ENCODE results near the gene MPV17L2. TPM values are rescaled to one million over a fixed set of nuclear protein-coding genes. Genes with fewer than 3 reads are reported as not detected.
"Not testable (repeated sequence)": the region's sequence is repeated elsewhere in the genome, so short reads cannot be mapped to it uniquely, and the experiment has no call there.

MPV17L2 gene
- total RNA-seq, 1 donor from 2014 or later, result 50.1 TPM

DNA sequence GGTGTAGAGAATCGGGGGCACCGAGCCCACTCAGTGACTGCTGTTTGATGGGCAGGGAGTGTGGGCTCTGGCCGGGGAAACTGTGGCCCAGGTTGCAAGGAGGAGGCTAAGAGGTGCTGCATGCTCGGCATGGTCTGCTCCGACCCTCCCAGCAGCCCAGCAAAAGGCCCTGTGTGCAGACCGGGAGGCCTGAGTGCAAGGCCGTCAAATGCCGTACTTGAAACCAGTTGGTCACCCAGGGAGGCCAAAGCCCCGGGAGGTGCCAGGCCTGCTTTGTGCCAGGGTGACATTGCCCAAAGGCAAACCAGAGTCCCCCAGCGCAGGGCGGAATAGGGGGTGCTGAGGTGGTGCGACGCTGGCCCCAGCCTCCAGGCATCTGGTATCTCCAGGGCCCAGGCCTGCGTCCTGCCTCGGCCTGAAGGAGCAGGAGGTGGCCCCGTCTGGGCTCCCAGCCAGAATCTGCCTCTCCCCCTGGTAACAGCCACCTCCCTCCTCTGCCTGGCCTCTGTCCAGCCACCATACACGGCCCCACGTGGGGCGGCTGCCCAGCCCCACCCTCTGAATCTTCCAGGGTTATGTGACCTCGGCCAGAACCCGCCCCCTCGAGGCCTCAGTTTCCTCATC lies 36.1 kb upstream of the MPV17L2 start:
- H3K4me3 ChIP-seq (ENCODE audit: low read depth, low read length), result no peak overlapping the region
- DNase-seq (ENCODE audit: low read depth), result no peak
- TF ChIP-seq, protein P1, sequence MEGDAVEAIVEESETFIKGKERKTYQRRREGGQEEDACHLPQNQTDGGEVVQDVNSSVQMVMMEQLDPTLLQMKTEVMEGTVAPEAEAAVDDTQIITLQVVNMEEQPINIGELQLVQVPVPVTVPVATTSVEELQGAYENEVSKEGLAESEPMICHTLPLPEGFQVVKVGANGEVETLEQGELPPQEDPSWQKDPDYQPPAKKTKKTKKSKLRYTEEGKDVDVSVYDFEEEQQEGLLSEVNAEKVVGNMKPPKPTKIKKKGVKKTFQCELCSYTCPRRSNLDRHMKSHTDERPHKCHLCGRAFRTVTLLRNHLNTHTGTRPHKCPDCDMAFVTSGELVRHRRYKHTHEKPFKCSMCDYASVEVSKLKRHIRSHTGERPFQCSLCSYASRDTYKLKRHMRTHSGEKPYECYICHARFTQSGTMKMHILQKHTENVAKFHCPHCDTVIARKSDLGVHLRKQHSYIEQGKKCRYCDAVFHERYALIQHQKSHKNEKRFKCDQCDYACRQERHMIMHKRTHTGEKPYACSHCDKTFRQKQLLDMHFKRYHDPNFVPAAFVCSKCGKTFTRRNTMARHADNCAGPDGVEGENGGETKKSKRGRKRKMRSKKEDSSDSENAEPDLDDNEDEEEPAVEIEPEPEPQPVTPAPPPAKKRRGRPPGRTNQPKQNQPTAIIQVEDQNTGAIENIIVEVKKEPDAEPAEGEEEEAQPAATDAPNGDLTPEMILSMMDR (conservative IDR thresholded peaks at IDR 0.05; ENCODE audit: low read depth, low read length), result no peak

DNA sequence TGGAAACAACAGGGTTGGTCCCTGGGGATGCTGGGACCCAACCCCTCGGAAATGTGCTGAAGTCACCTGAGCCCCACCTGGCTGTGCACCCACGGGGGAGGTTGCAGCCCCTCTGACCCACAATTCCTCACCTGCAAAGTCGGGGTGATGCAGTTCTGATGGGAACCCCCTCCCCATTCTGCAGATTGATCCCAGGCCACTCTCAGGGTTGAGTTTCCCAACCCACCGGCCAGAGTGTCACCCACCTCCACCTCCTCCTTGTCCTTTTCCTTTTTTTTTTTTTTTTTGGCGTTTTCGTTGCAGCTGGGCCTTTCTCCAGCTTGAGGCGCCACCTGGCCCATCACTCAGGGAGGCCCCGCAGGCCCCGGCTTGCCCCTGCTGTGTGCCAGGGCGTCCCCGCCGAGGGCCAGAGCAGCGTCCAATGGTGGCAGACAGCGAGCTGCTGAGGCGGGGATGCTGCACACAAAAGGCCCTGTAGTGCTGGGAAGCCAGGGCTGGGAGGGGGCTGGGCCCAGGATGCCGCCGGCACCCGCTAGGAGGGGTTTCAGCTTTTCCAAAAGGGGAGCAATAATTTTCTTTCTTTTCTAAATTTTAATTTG lies 35.5 kb upstream of the MPV17L2 start:
- no peak for DNase-seq (ENCODE audit: low read depth)
- TF ChIP-seq, protein P1 (conservative IDR thresholded peaks at IDR 0.05; ENCODE audit: low read depth, low read length), result no peak
- H3K4me3 ChIP-seq (ENCODE audit: low read depth, low read length), result no peak overlapping the region

DNA sequence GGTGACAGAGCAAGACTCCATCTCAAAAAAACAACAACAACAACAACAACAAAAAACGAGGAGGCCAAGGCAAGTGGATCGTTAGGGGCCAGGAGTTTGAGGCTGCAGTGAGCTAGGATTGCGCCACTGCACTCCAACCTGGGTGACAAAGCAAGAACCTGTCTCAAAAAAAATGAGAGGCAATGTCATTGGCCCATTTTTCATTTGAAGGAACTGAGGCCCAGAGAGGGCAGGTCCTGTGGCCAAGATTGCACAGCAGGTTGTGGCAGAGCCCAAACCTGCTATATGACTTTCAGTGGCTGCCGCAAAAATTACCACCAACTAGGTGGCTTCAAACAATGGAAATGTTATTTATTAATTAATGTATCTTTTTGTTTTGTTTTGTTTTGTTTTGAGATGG lies 34.6 kb upstream of the MPV17L2 start:
- no peak for DNase-seq (ENCODE audit: low read depth)
- TF ChIP-seq, protein P1 (conservative IDR thresholded peaks at IDR 0.05; ENCODE audit: low read depth, low read length), result no peak
- H3K4me3 ChIP-seq (ENCODE audit: low read depth, low read length), result no peak overlapping the region

DNA sequence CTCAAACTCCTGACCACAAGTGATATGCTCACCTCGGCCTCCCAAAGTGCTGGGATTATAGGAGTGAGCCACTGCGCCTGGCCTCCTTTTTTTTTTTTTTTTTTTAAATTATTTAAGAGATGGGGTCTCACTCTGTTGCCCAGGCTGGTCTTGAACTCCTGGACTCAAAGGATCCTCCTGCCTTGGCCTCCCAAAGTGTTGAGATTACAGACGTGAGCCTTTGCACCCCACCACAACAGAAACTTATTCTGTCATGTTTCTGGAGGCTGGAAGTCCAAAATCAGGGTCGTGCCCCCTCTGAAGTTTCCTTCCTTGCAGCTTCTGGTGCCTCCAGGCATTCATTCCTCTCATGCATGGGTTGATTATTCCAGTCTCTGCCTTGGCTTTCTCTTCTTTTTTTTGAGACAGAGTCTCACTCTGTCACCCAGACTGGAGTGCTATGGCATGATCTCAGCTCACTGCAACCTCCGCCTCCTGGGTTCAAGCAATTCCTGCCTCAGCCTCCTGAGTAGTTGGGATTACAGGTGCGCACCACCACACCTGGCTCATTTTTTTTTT lies 33.9 kb upstream of the MPV17L2 start:
- not testable (repeated sequence) for H3K4me3 ChIP-seq (ENCODE audit: low read depth, low read length); DNase-seq (ENCODE audit: low read depth)

DNA sequence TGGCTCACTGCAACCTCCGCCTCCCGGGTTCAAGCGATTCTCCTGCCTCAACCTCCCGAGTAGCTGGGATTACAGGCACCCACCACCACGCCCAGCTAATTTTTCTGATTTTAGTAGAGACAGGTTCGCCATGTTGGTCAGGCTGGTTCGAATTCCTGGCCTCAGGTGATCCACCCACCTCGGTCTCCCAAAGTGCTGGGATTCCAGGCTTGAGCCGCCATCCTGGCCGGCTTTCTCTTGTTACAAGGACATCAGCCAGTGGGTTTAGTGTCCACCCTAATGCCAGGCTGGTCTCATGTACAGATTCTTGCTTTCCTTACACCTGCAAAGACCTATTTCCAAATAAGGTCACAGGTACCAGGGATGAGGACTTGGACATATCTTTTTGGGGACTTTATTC lies 33.2 kb upstream of the MPV17L2 start:
- TF ChIP-seq, protein P1 (conservative IDR thresholded peaks at IDR 0.05; ENCODE audit: low read depth, low read length), result no peak
- no peak overlapping the region for H3K4me3 ChIP-seq (ENCODE audit: low read depth, low read length)
- no peak for DNase-seq (ENCODE audit: low read depth)

DNA sequence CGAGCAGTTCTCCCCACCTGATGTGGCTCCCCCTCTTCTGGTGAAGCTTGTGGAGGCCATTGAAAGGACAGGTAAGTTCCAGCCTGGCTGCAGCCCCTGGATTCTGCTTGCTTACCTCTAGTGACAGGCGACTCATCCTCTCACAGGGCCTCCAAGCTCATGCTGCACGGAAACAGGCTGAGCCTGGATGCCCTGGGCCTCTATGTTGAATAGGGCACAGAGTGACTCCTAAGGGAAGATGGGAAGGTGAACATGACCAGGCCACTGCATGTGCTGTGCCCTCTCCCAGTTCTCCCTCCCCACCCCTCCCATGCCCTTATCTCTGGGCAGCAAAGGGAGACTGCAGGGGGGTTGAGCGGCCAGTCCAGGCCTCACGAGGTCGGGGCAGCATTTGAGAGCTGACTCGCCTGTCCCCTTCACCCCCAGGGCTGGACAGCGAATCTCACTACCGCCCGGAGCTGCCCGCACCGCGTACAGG lies 32.5 kb upstream of the MPV17L2 start:
- DNase-seq (ENCODE audit: low read depth), result no peak
- H3K4me3 ChIP-seq (ENCODE audit: low read depth, low read length), result peak overlapping the region; percentile 35
- TF ChIP-seq, protein P1 (conservative IDR thresholded peaks at IDR 0.05; ENCODE audit: low read depth, low read length), result no peak

DNA sequence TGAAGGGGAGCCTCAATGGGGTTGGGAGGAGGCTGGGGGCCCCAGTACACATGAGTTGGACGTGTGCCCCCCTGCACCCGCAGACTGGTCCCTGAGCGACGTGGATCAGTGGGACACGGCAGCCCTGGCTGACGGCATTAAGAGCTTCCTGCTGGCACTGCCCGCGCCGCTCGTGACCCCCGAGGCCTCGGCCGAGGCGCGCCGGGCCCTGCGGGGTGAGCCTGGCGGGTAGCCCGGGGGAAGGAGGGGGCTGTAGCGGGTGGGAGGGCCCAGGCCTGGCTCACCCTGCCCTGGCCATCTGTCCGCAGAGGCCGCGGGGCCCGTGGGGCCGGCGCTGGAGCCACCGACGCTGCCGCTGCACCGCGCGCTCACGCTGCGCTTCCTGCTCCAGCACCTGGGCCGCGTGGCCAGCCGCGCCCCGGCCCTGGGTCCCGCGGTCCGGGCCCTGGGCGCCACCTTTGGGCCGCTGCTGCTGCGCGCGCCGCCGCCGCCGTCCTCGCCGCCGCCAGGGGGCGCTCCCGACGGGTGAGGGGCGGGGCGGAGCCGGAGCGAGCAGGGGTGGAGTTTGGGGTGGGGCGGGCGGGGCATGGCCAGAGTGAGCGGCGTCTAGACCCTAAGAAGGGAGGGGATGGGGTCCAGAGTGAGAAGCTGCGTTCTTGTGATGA lies 31.9 kb upstream of the MPV17L2 start:
- TF ChIP-seq, protein P1 (conservative IDR thresholded peaks at IDR 0.05; ENCODE audit: low read depth, low read length), result peak; percentile 43
- peak overlapping the region; percentile 35 for H3K4me3 ChIP-seq (ENCODE audit: low read depth, low read length)
- DNase-seq (ENCODE audit: low read depth), result no peak

Data from epithelial cell of proximal tubule (primary cell).